ENCODE measurements around the gene ELF4.

Gene ELF4

GRCh38 chrX:130114141-130114588, 3.9 kb upstream of the ELF4 start:
- no peak for DNase-seq

- DNase-seq: no peak
Measured at GRCh38 chrX:130111220-130112154, 1.2 kb upstream of the ELF4 start.

GRCh38 chrX:130109429-130110378, 593 bp downstream of the ELF4 start:
- DNase-seq: no peak

GRCh38 chrX:130108647-130109428, 1.5 kb downstream of the ELF4 start:
- peak; percentile 27 for DNase-seq

- no peak for DNase-seq
Measured at GRCh38 chrX:130106071-130106470, 4.2 kb downstream of the ELF4 start.

- no peak for DNase-seq
Measured at GRCh38 chrX:130105244-130105643, 5.1 kb downstream of the ELF4 start.

GRCh38 chrX:130103605-130104004, 6.7 kb downstream of the ELF4 start:
- no peak for DNase-seq

GRCh38 chrX:130100180-130100579, 10.1 kb downstream of the ELF4 start:
- no peak for DNase-seq

- no peak for DNase-seq
Measured at GRCh38 chrX:130098210-130098552, 12.1 kb downstream of the ELF4 start.

GRCh38 chrX:130097507-130098209, 12.6 kb downstream of the ELF4 start:
- DNase-seq: peak; percentile 52

GRCh38 chrX:130095249-130096030, 14.9 kb downstream of the ELF4 start:
- no peak for DNase-seq

GRCh38 chrX:130094696-130095095, 15.6 kb downstream of the ELF4 start:
- no peak for DNase-seq

GRCh38 chrX:130093271-130093670, 17.0 kb downstream of the ELF4 start:
- DNase-seq: no peak

- DNase-seq: no peak
Measured at GRCh38 chrX:130091980-130092522, 18.2 kb downstream of the ELF4 start.

GRCh38 chrX:130090364-130090763, 19.9 kb downstream of the ELF4 start:
- no peak for DNase-seq

- DNase-seq: no peak
Measured at GRCh38 chrX:130086447-130087206, 23.7 kb downstream of the ELF4 start.

- no peak for DNase-seq
Measured at GRCh38 chrX:130085551-130086446, 24.5 kb downstream of the ELF4 start.

GRCh38 chrX:130084631-130085237, 25.6 kb downstream of the ELF4 start:
- no peak for DNase-seq

Measured in NCI-H526 treated with DMSO at 0.1 percent for 48 hours (cell line).